HL-60 (cell line): ENCODE measurements around the gene STARD3.
"Not testable (repeated sequence)": the region's sequence is repeated elsewhere in the genome, so short reads cannot be mapped to it uniquely, and the experiment has no call there.

ENCODE experiments used
- DNase-seq, 2 experiments: peaks; one replicate each; pipeline ENCODE4 v3.0.0-alpha.2; 2010 to 2020; ENCODE audit warnings: low read depth in 1 of 2, low spot score in 1 of 2
- H3K27ac ChIP-seq: fragments of 250-450 bp; sonication (Bioruptor Pico); replicated peaks from 2 replicates; pipeline ENCODE4 v1.5.1; 2020; ENCODE audit warnings: mild to moderate bottlenecking, moderate library complexity
- H3K27me3 ChIP-seq: fragments of 250-450 bp; sonication (Bioruptor Pico); 2 replicates; pipeline ENCODE4 v1.5.1; 2021; ENCODE audit warnings: mild to moderate bottlenecking, moderate library complexity; ENCODE audit not compliant: insufficient read depth, poor library complexity, severe bottlenecking
- H3K4me3 ChIP-seq: replicated peaks from 2 replicates; pipeline ENCODE4 v1.5.1; 2011; ENCODE audit warnings: mild to moderate bottlenecking, control low read depth, low read length; ENCODE audit not compliant: insufficient read depth
- GABPA ChIP-seq: IDR thresholded peaks from 2 replicates; pipeline ENCODE4 v1.6.1; 2012; ENCODE audit warnings: low read depth
- POLR2AphosphoS5 ChIP-seq: IDR thresholded peaks from 2 replicates; pipeline ENCODE4 v1.6.1; 2012; ENCODE audit warnings: low read depth
- SPI1 ChIP-seq: IDR thresholded peaks from 2 replicates; pipeline ENCODE4 v1.6.1; 2012; ENCODE audit warnings: low read depth, mild to moderate bottlenecking, borderline replicate concordance
- long read RNA-seq: library from polyadenylated mRNA; unstranded; transcript quantifications from one replicate; pipeline ENCODE4 v2.0.0, GENCODE V29; 2020
- TF ChIP-seq, protein P1 (sequence below): IDR thresholded peaks from 2 replicates; pipeline ENCODE4 v1.6.1; 2012; ENCODE audit warnings: low read depth; ENCODE audit not compliant: insufficient replicate concordance
- TF ChIP-seq, protein P2 (sequence below): IDR thresholded peaks from one replicate; pipeline ENCODE4 v1.5.1; 2011; ENCODE audit warnings: low read length, control low read depth, inconsistent platforms; ENCODE audit not compliant: insufficient read depth

The STARD3 gene
- long read RNA-seq, transcript STARD3-209 (15 exons, 1,666 nt) = minor isoform, 5 of 544 reads
- long read RNA-seq, transcript STARD3-201 (15 exons, 2,132 nt) = major isoform, 292 of 544 reads
- long read RNA-seq, partial matches to known transcripts = 17 of 544 reads
- long read RNA-seq, other reads (novel, unspliced or antisense) = 229 of 544 reads

DNA sequence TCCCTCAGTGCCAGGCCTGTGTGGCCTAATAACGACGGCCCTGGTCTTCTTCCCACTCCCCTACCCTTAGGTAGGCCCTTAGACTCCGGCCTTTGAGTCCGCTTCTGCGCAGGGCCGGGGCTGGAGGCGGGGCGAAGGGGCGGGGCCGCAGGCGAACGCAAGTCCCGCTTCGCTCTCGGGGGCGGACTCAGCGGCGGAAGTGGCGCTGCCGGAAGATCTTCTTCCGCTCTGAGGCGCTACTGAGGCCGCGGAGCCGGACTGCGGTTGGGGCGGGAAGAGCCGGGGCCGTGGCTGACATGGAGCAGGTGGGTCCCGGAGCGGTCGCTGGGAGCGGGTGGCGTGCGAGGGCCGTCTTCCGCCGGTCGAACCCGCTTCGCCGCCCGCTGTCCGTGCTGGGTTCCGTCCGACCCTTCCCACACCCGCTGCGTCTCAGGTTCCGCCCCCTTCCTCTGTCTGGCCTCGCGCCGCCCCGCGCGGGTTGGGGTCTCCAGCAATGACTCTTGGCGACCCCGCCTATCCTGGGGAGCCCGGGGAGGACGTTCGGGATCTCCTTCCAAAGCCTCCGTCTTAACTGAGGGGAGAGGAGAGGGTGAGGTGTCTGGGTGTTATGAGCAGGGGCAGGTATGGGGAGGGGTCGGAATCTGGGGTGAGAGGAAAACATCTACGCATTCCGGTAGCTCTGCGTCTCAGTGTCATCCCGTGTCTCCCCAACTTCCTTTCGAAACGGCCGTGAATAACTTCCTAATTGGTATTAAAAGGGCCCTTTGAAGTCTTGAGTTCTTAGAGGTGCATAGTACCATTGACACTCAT lies at the start of gene STARD3:
Gene STARD3 (plus strand): TSS at position 218 of the 810 bp plus-strand sequence. CDS start 16,388 bp downstream, outside the sequence.
- Histone ChIP-seq H3K27ac (peak within 1 kb of the TSS; percentile 97), H3K27me3 (no peaks in the 10 kb centered on the region), H3K4me3 (peak within 1 kb of the TSS; percentile 90)
- TF ChIP-seq POLR2AphosphoS5 (peak; percentile 68), SPI1 (peak; percentile 43; the same call in 1 of the 2 replicates), GABPA (peak; percentile 91)
- TF ChIP-seq, protein P1, sequence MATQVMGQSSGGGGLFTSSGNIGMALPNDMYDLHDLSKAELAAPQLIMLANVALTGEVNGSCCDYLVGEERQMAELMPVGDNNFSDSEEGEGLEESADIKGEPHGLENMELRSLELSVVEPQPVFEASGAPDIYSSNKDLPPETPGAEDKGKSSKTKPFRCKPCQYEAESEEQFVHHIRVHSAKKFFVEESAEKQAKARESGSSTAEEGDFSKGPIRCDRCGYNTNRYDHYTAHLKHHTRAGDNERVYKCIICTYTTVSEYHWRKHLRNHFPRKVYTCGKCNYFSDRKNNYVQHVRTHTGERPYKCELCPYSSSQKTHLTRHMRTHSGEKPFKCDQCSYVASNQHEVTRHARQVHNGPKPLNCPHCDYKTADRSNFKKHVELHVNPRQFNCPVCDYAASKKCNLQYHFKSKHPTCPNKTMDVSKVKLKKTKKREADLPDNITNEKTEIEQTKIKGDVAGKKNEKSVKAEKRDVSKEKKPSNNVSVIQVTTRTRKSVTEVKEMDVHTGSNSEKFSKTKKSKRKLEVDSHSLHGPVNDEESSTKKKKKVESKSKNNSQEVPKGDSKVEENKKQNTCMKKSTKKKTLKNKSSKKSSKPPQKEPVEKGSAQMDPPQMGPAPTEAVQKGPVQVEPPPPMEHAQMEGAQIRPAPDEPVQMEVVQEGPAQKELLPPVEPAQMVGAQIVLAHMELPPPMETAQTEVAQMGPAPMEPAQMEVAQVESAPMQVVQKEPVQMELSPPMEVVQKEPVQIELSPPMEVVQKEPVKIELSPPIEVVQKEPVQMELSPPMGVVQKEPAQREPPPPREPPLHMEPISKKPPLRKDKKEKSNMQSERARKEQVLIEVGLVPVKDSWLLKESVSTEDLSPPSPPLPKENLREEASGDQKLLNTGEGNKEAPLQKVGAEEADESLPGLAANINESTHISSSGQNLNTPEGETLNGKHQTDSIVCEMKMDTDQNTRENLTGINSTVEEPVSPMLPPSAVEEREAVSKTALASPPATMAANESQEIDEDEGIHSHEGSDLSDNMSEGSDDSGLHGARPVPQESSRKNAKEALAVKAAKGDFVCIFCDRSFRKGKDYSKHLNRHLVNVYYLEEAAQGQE = peak; percentile 14
- TF ChIP-seq, protein P2, sequence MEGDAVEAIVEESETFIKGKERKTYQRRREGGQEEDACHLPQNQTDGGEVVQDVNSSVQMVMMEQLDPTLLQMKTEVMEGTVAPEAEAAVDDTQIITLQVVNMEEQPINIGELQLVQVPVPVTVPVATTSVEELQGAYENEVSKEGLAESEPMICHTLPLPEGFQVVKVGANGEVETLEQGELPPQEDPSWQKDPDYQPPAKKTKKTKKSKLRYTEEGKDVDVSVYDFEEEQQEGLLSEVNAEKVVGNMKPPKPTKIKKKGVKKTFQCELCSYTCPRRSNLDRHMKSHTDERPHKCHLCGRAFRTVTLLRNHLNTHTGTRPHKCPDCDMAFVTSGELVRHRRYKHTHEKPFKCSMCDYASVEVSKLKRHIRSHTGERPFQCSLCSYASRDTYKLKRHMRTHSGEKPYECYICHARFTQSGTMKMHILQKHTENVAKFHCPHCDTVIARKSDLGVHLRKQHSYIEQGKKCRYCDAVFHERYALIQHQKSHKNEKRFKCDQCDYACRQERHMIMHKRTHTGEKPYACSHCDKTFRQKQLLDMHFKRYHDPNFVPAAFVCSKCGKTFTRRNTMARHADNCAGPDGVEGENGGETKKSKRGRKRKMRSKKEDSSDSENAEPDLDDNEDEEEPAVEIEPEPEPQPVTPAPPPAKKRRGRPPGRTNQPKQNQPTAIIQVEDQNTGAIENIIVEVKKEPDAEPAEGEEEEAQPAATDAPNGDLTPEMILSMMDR = no peak
- peak; percentile 89 to 91 for DNase-seq

DNA sequence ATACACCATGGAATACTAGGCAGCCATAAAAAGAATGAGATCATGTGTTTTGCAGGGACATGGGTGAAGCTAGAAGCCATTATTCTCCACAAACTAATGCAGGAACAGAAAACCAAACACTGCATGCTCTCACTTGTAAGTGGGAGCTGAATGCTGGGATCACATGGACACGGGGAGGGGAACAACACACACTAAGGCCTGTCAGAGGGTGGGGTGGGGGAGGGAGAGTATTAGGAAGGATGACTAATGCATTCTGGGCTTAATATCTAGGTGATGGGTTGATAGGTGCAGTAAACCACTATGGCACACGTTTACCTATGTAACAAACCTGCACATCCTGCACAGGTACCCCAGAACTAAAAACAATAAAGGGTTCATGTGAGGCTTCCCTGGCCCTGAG lies 46.8 kb upstream of the STARD3 start:
- not testable (repeated sequence) for DNase-seq, H3K27me3 ChIP-seq, H3K4me3 ChIP-seq, H3K27ac ChIP-seq

DNA sequence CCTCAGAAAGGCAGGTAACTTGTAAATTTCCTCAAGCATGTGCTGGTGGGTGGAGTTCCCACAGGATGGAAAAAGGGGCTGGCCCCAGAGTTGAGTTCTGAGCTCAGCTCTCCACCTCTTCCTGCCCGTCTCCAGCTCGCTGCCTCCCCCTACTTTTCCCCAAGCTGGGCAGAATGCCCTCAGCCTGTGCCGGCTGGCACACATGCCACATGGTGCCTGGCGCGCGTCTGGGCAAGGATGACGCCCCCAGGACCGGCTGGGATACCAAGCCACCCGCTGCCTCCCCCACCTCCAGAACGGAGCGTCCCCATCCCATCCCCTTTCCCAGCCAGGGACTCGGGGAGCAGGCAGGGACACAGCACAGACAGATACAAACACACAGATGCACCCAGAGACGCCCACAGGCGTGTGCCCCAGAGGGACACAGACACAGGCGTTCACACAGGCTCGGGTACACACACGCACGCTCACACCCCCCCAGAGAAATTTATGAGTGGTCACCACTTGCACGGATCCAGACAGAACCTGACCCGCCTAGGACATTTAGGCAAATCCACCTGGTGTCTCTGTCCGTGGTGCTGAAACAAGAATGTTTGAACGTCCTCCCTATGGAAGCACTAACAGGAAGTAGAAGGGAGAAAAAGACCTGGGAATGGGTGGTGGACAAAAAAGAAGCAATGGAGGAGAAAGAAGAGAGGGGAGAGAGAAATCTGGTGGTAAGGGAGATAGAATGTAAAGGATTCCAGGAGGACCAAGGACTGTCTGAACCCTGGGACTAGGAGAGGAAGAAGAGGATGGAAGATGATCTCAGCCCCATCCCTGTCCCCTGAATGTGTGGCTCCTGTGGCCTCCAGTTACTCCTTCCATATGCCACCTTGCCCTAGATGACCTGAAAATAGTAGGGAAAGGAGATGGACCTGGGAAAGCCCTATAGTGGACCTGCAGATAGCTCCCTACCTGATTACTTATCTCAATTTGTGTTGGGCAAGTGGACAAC lies 44.7 kb upstream of the STARD3 start:
- no peak for TF ChIP-seq POLR2AphosphoS5
- TF ChIP-seq, protein P1 = peak; percentile 95
- H3K27ac ChIP-seq = no peak overlapping the region
- no peak for DNase-seq
- H3K4me3 ChIP-seq = no peak overlapping the region
- peaks cover 27% of the 10 kb centered on the region for H3K27me3 ChIP-seq

DNA sequence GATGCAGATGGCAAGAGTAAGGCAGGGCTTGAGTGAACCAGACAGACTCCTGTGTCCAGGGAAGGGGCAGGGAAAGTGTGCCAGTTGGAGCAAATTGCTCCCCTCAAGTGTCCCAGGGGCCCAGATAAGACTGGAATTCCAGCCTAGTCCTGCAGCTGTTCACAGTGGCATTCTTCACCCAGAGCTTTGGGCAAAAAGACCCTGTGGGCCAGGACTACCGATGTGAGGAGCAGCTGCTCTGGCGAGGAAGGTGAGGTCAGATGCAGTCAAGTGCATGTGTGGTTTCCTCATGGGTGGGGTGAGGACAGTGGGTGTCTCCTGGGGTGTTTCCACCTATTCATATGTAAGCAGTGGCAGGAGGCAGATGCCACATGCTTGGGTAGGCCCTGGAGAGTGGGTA lies 43.6 kb upstream of the STARD3 start:
- Histone ChIP-seq H3K27ac (no peak overlapping the region), H3K27me3 (peaks cover 37% of the 10 kb centered on the region), H3K4me3 (no peak overlapping the region)
- DNase-seq = no peak
- no peak for TF ChIP-seq GABPA

DNA sequence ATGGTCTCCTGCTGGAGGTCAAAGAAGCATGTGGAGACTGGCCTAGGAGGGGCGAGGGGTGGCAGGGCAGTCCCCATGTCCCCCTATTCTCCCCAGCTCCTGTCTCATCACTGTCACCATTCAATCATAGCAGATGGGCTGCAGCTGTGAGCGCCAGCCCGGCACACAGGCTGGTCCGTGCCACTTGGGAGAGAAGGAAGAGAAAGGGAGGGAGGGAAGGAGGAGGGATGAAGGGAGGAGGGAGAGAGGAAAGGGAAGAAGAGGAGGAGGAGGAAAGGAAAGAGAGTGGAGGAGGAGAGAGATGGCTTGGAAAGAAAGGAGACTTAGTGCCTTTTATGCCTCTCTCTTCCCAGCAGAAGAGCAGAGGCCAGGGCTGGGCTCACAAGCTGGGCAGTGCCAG lies 41.6 kb upstream of the STARD3 start:
- TF ChIP-seq POLR2AphosphoS5 (no peak), SPI1 (no peak), GABPA (no peak)
- TF ChIP-seq, protein P1 = no peak
- TF ChIP-seq, protein P2 = no peak
- DNase-seq = no peak
- H3K27ac ChIP-seq = no peak overlapping the region
- no peak overlapping the region for H3K4me3 ChIP-seq
- H3K27me3 ChIP-seq = peaks cover 54% of the 10 kb centered on the region
